ENCODE results near the gene EIF4G3. TPM values are rescaled to one million over a fixed set of nuclear protein-coding genes. Genes with fewer than 3 reads are reported as not detected.
A peak's percentile ranks its signal among the peaks of the same experiment; 100 is the strongest.

The EIF4G3 gene
- total and polyA plus RNA-seq, 7 donors: 11.3 to 58.1 (median 39.5) TPM

DNA sequence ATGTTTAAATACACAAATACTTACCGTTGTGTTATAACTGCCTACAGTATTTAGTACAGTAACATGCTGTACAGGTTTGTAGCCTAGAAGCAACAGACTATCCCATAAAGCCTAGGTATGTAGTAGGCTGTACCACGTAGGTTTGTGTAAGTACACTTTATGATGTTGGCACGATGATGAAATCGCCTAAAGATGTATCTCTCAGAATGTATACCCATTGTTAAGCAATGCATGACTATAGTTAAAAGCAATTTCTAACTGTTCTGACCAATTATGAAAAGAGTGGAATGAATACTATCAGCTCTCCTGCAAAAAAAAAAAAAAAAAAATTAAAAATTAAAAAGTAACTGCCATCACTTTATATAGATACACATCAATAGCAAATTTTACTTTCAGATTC, 401.0 kb downstream of the EIF4G3 start:
- WGBS, 3 donors: 89 to 93% (median 90%) methylated on average over 4 of the region's 4 CpGs
- Histone ChIP-seq H3K36me3 (ENCODE audit: insufficient read depth in 1 of 2, low read depth in 1 of 2) (peaks cover 11 to 96% of the 10 kb centered on the region in 2 donors), H3K4me3 (no peak overlapping the region), H3K27me3 (ENCODE audit: insufficient read depth in 3 of 3, low read length in 2 of 3) (no peaks in the 10 kb centered on the region), H3K9me3 (no peaks in the 10 kb centered on the region), H3K4me1 (peaks cover 19% of the 10 kb centered on the region), H3K27ac (no peak overlapping the region)
- TF ChIP-seq, protein P1, sequence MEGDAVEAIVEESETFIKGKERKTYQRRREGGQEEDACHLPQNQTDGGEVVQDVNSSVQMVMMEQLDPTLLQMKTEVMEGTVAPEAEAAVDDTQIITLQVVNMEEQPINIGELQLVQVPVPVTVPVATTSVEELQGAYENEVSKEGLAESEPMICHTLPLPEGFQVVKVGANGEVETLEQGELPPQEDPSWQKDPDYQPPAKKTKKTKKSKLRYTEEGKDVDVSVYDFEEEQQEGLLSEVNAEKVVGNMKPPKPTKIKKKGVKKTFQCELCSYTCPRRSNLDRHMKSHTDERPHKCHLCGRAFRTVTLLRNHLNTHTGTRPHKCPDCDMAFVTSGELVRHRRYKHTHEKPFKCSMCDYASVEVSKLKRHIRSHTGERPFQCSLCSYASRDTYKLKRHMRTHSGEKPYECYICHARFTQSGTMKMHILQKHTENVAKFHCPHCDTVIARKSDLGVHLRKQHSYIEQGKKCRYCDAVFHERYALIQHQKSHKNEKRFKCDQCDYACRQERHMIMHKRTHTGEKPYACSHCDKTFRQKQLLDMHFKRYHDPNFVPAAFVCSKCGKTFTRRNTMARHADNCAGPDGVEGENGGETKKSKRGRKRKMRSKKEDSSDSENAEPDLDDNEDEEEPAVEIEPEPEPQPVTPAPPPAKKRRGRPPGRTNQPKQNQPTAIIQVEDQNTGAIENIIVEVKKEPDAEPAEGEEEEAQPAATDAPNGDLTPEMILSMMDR (IDR thresholded peaks at IDR 0.05): no peak
- no peak for DNase-seq
- intact Hi-C loops (cut with DNase I): loop anchor here in 1 of 2 donors (5.0 kb wide), 1 partner anchor 33 kb away; no protein-coding TSS in a partner anchor
- no peak for ATAC-seq

DNA sequence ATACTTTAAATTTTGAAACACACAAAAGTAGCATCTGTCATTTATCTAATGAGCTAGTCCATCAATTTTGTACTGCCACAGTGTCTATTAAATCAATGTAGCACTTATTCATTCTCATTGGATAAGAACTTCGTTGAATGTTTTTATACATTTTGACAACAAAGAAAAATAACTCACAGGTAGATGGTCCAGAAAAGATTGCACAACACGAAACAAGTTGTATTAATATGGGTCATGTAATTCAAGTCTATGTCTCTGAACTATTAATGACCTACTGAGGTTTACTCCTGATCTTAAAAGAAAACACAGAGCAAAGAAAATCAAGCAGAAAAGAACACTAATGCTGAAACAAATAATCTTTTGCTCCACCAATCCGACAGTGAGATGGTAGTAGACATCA, 404.9 kb downstream of the EIF4G3 start:
- TF ChIP-seq, protein P1 (IDR thresholded peaks at IDR 0.05): no peak
- Histone ChIP-seq H3K36me3 (ENCODE audit: insufficient read depth in 1 of 2, low read depth in 1 of 2) (peaks cover 10 to 99% of the 10 kb centered on the region in 2 donors), H3K9me3 (no peaks in the 10 kb centered on the region), H3K4me3 (no peak overlapping the region), H3K27me3 (ENCODE audit: insufficient read depth in 3 of 3, low read length in 2 of 3) (no peaks in the 10 kb centered on the region), H3K4me1 (peaks cover 16% of the 10 kb centered on the region), H3K27ac (no peak overlapping the region)
- intact Hi-C loops (cut with DNase I): no loop called here
- 65 to 86% (median 65%) methylated on average over 3 of the region's 3 CpGs for WGBS, 3 donors
- ATAC-seq (no peak), DNase-seq (no peak)

DNA sequence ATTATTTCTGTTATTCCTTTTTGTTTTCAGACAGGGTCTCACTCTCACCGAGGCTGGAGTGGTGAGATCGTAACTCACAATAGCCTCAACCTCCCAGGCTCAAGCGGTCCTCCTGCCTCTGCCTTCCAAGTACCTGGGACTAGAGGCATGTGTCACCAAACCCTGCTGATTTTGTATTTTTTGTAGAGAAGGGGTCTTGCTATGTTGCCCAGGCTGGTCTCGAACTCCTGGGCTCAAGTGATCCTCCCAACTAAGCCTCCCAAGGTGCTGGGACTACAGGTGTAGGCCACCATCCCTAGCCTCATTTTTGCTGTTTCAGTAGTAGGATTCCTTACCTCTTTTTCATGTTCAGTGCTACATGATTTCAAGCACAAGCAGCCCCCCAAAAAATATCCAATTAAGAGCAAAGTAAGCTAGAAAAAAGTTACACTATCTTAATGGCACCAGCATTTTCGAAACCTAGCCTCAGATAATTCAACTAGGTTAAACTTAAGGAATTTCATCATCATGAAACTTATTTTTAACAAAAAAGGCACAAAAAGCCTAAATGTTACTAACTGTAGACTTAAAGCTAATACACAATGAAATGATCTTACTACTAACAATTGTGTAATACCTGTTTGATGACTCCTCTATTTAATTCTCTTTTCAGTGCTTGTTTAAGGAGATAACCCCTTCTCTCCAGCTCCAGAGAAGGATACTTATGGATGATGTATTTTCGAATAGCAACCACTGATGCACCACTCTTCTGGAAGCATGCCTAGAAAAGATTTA, 406.2 kb downstream of the EIF4G3 start:
- Histone ChIP-seq H3K36me3 (ENCODE audit: insufficient read depth in 1 of 2, low read depth in 1 of 2) (peaks cover 12 to 99% of the 10 kb centered on the region in 2 donors), H3K9me3 (no peaks in the 10 kb centered on the region), H3K4me3 (no peak overlapping the region), H3K4me1 (peaks cover 16% of the 10 kb centered on the region), H3K27ac (no peak overlapping the region), H3K27me3 (ENCODE audit: insufficient read depth in 3 of 3, low read length in 2 of 3) (no peaks in the 10 kb centered on the region)
- intact Hi-C loops (cut with DNase I): no loop called here
- TF ChIP-seq, protein P1 (IDR thresholded peaks at IDR 0.05): no peak
- whole genome bisulfite sequencing, 3 donors: 91 to 95% (median 95%) methylated on average over 6 of the region's 6 CpGs
- DNase-seq: no peak
- ATAC-seq: no peak

DNA sequence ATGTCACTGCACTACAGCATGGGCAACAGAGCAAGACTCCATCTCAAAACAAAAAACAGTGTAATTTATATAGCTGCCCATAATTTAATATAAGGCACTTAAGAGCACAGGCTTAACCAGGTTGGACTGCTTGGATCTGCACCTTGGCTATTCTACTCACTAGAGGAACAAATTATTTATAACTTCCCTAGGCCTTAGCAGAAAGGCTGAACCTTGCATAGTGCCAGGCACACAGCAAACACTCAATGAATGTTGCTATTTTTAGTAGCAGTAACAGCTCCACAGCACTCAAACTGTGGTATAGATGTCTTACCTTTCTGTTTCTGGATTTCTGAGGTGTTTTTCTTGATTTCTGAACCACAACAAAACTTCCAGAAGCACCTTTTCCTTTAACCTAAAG, 409.4 kb downstream of the EIF4G3 start:
- Histone ChIP-seq H3K36me3 (ENCODE audit: insufficient read depth in 1 of 2, low read depth in 1 of 2) (peaks cover 22 to 99% of the 10 kb centered on the region in 2 donors), H3K4me1 (peaks cover 16% of the 10 kb centered on the region), H3K9me3 (no peaks in the 10 kb centered on the region), H3K27ac (peak overlapping the region; percentile 12), H3K4me3 (no peak overlapping the region), H3K27me3 (ENCODE audit: insufficient read depth in 3 of 3, low read length in 2 of 3) (no peaks in the 10 kb centered on the region)
- no peak for DNase-seq
- peak; percentile 82 to 93 (median 89) for ATAC-seq
- intact Hi-C loops (cut with DNase I): no loop called here
- TF ChIP-seq, protein P1 (IDR thresholded peaks at IDR 0.05): no peak
